CD4-positive, alpha-beta T cell treated with Interleukin-15 for 1 hour (primary cell): ENCODE measurements around the gene SCARF1.
A peak's percentile ranks its signal among the peaks of the same experiment; 100 is the strongest.

Experiments used
- DNase-seq: peaks from one replicate; pipeline ENCODE4 v3.0.0-alpha.2; 2020

Gene SCARF1

DNA sequence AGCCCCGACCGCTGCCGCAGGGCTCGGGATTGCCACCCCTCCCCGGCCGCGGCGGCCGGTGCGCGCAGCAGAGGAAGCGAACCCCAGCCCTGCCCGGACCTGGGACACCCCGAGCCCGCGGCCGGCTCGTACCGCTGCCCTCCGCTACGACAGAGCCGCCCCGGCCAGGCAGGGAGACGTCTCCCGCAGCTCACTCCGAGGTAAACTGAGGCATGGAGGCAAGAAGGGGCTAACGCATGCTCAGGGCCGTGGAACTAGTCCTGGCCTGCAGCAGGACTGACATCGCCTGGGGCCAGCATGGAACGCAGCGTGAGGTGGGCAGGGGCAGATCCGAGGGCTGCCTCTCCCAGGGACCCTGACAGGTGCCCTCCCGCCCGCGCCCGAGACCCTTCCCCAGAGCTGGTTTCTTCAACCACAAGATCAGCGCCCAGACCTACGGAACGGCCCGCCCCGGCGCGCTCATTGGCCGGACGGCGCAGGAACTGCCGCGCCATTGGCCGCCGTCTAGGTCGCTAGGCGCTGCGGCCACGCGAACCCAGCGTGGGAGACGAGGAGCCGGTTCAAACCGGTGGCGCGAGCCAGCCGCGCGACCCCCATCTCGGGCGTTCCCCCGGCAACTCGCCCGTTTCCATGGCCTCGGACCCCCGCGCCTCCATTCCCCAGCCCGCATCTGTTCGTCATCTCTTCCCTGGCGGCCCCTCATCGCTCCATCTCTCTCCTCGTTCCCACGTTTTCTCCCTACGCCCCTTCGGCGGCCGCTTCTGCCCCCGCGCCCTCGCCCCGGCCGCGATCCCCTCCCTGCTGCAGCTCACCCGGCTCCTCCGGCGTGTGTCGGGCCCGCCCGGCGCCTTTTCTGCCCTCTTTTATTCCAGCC lies 17.3 kb downstream of the SCARF1 start, which contains the start of gene SLC43A2:
Gene SLC43A2 (minus strand): TSS at position 853 of the 874 bp plus-strand sequence. CDS start 960 bp downstream, outside the sequence.
- DNase-seq, result peak; percentile 78

DNA sequence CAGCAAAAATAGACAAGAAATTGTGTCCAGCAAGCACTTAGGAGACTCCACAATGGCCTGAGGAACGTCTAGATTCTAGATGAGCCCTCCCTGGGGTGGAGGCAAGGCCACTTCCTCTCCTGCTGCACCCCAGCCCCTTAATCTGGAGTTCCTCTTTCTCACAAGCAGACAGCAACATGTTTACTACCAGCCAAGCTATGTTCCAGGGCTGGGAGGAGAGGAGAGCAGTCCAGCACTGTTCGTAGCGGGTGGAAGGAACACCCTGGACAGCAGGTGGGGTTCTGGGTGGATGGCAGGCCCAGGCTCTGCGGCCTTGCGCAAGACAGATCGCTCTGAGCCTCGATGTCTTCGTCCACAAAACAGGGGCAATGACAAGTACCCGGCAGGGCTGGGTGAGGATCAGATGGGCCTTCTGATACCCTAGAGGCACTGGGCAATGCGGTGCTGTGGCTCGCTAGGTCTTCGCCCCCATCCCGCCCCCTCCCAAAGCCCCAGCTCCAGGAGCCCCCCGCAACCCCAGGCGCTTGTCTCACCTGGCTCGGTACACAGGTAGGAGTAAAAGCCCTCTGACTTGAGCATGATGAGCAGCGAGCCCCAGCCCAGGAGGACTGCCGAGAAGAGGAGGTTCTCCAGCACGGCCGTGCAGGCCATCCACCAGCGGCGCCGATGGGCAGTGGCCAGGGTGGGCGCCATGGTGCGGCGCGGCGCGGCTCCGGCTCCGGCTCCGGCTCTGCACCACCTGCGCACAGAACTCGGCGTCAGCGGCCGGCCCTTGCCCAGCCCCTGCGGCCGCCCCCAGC lies 18.1 kb downstream of the SCARF1 start:
- DNase-seq, result peak; percentile 65

DNA sequence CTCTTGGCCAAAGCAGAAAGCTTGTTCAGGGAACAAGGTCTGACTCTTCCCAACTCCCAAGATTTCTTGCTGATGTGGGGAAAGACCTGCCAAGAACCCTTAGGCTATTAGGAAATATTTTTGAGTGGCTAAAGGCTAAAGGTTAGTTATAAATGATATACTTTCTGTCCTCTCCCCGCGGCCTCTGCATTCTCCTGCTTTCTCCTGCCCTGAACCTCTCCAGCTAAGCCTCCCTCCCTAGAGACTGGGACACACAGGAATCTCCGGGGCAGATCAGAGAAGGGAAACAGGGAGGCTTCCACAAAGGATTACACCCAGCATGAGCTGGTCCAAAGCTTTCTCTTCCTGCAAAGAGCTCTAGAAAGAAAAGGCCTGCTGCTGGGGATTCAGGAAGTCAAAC lies 19.2 kb downstream of the SCARF1 start:
- no peak for DNase-seq

DNA sequence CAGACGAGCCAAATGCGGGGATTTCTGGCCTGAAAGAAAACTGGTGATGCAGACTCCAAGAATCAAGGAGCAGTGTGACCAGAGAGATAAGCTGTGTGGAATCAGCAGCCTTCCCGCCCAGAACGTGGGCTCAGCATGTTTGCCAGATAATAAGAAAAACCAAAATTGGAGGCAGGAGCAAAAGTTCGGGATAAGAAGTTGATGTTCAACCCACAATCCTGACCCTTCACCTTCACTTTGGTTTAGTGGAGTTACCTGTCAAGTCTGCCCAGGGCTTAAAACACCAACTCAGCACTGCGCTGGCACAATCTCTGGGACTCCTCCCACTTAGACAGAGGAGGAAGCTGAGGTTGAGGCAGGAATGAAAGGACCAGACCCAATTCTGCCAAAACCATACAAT lies 20.0 kb downstream of the SCARF1 start:
- no peak for DNase-seq

DNA sequence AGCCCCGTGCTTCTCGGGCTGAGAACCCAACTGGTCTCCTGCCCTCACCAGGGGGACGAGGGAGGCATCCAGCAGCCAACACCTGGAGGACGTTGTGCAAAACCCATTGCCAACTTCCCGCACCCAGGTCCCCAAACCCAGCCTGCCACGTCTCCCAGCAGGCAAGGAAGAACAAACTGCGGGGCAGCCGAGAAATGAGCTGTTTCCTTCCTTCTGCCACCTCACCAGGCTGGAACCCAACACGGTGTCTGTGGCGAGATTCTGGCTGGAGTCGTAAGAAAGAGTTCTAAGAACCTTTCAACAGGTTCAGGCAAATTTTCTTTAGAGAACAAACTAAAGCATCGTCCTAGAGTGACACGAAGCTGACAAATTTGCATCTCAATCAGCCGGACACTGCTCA lies 20.5 kb downstream of the SCARF1 start:
- DNase-seq, result no peak

DNA sequence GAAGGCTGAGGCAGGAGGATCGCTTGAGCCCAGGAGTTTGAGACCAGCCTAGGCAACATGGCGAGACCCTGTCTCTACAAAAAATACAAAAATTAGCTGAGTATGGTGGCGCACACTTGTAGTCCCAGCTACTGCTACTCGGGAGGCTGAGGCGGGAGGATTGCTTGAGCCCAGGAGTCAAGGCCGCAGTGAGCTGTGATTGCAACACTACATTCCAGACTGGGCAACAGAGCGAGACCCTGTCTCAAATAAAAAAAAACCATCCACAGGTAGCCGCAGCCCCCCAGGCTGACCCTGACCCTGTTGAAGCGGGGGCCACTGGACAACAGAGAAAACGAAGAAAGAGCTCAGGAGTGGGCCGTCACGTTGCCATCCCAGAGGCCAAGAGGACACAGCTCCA lies 20.9 kb downstream of the SCARF1 start:
- DNase-seq, result no peak

DNA sequence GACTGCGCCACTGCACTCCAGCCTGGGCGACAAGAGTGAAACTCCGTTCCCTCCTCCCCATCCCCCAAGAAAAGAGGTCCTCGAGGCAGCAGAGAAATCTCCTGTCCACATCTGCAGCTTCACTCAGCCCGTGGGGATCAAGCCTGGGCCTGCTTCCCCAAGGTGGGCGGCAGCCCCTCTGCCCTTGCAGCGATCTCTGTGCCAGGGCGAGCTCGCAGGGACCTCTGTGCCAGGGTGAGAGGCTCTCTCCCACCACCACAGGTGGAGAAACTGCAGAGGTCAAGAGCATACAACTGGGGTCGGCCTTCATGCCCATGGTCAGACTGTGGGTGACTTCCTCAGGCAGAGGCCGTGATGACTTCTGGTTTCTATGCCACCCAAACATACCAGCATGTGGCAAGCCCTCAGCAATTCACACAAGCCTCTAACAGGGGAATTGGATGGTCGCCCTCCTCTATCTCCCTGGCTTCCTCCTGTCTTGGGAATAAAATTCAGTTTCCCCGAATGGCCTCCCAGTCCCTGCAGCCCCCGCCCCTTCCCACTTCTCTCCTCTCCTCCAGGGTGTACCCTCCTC lies 22.4 kb downstream of the SCARF1 start:
- no peak for DNase-seq

DNA sequence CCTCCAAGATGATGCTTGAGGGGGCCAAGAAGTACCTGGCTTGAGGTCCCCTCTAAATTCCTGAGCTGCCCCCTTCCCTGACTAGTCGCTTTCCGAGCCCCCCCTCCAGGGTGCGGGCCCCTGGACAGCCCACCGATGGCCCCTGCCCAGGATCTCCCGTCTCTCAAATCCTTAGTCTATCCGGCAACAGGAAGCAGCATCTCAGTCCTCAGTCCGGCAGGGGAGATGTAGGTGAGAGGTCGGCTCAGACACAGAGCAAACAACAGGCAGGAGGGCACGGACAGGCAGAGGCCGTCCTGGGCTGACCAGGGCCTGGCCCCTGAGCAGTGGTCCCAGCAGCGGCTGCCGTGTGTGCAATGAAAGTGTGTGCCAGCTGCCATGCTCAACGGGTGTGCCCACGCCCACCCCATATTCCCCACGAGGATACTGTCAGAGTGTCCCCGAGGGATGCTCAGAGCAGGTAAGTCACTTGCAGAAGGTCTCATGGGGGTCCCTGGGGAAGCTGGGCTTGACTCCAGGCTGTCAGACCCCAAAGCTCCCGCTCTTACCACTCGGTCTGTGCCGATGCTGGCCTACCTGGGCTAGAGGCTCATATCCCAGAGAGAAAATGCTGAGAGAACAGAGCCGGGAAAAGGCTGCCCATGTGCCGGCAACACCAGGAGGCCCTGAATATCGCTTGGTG lies 24.1 kb downstream of the SCARF1 start:
- no peak for DNase-seq

DNA sequence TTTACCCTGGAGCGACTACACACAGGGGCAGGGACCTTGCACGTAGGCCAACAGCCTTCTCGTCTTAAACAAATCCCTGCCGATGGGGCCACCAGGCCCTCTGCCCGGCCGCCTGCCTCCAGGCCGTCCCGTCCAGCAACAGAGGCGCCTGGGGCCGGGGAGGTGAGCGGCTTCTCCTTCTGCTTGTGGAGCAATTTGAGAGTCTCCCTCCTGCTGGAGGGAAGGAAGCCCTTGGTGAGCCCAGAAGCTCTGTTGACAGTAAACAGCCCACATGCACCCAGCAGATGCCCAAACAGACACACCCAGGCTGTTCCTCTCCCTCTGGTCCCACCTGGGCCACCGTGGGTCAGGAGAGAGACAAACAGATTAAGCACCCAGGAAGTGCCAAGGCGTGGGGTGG lies 25.0 kb downstream of the SCARF1 start:
- DNase-seq, result no peak

DNA sequence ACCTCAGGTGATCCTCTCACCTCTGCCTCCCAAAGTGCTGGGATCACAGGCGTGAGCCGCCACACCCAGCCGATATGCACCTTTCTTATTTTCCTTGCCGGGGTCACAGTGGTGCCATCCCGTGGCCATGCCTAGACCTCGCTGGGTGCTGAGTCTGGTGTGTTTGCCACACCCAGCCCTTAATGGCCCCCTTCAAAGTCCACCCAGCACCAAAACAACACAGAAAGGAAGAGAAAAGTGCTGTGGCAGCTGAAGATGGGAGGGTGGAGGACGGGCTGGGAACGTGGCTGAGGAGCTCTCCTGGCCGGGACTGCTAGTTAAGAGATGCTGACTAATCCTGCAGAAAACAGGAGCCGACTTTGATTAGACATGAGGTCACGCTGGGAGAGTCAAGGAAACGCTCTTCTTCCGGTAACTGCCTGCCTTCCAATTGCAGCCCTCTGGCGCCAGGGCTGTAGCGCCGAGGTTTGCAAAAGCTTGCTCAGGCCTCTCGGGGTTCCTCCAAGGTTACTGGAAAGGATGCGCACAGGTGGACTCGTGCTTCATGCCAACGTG lies 27.8 kb downstream of the SCARF1 start:
- no peak for DNase-seq

DNA sequence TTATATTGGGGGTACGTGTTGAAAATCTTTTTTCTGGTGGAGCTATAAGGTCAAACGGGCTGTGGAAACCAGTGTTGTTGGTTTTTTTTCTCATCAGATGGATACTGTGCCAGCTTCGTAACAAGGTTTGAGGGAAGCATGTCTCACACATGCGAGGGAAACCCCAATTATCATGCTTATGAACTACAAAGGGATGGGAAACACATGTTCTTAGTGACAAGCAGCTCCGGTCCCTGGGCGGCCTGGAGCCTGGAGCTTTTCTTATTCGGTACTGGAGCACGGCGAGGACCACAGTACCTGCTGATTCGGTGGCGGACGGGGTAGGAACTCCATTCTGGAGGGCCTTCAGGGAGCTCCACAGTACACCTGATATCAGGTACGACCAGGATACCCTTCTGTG lies 29.4 kb downstream of the SCARF1 start:
- DNase-seq, result no peak

DNA sequence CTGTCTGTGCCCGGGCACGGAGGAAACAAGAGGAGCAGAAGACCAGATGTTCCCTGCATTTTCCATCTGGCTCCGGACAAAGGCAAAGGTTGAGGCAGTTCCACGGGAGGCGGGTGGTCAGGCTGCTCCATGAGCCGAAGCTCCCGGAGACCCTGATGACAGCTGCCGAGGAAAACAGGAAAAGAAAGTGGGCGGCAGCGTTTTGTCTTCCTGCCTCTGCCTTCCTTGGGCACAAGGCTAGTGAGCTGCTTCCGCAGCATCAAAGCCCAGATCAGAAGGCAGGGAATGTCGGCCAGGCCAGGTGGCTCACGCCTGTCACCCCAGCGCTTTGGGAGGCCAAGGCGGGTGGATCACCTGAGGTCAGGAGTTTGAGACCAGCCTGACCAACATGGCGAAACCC lies 33.1 kb downstream of the SCARF1 start:
- no peak for DNase-seq

DNA sequence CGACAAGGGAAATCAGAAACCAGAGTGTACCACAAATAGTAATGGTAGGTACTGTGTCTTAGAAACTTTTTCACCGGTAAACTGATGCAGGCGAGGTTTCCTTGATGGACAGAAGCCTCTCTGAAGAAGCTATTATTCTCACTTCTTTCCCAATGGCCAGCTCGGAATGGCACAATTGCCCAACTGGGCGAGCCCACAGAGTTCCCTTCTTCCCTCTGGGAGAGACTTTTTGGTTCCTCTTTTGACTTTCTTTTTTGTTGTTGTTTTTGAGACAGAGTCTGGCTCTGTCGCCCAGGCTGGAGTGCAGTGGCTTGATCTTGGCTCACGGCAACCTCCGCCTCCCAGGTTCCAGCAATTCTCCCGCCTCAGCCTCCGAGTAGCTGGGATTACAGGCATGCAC lies 33.8 kb downstream of the SCARF1 start:
- DNase-seq, result no peak

DNA sequence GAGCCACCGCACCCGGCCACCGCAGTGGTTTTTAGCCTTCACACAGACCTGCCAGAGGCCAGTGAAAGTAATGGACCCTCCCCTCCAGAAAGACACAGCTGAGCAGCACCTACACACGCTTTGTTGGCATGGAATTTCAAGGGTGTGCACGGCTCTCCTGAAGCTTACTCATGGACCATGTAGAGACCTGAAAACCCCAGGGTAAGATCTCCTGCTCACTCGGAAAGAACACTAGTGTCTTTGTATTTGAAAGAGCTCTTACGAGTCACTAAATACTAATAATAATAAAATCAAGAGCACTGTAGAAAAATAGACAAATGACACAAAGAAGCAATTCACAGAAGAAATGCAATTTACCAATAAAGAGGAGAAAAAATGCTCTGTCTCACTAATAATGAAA lies 36.9 kb downstream of the SCARF1 start:
- DNase-seq, result no peak

DNA sequence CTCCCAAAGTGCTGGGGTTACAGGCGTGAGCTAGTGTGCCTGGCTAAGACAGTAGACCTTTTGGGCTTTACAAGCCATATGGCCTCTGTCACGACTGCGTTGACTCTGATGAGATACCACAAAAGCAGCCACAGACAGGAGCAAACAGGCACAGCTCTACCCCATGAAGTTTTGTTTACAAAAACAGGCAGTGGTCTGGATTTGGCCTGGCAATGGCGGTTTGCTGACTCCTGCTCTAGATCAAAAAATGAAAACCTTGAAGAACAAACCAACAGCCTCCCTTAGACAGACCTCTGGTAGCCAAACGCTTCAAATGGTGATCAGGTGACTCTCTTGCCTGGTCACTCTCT lies 37.6 kb downstream of the SCARF1 start:
- DNase-seq, result no peak

DNA sequence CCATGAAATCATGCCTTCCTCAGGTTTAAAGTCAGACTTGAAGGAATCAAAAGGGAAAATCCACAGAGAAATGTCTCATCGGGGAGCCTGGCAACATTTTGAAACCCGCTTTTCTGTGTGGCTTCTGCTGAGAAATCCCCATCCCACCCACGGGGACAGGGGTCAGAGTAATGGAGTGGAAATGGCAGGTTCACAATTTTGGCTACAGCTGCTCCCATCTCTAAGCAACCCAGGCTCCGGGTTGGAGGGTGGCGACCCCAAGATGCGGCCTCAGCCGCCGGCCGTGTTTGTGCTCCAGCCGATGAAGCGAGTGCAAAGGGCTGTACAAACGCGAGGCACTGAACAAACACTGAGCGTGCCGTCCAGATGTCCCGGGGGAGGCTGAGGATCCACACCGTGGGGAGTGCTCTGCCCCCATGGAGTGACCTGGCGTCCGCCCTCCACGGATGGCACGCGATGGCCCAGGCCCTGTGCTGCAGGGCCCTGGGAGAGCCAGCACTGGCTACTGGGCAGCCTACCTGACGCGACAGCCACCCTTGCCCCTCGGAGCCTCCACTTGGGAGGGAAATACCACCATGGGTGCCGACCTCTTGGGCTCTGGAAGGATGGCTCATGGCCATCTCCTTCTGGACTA lies 39.1 kb downstream of the SCARF1 start:
- DNase-seq, result no peak

DNA sequence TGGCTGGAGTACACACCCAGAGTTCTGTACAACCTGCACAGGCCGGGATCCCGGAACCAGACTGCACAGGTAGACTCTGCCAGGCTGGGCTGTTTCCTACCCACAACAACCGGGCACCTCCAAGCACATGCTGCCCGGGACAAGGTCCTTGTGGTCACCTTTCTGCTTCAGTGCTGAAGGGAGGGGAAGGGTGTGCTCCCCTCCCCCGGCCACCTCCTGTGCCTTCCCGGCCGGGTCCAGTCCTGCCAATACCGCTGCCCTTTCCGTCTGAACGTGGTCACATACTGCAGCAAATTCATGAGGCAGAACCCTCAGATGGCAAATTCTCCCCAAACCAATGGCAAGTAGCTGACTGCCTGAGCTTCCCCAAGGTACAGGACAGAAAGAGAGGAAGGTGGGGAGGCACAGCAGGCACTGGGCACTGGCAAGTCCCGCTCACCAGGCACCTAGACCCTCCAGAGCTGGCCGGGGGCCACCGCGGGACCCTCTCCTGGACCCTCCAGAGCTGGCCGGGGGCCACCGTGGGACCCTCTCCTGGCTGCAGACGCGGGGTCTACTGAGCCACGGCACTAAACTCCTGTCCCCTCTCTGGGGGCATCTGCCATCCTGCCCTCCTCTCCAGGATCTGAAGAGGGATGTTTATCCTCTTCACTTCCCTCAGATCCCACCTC lies 39.7 kb downstream of the SCARF1 start:
- no peak for DNase-seq

DNA sequence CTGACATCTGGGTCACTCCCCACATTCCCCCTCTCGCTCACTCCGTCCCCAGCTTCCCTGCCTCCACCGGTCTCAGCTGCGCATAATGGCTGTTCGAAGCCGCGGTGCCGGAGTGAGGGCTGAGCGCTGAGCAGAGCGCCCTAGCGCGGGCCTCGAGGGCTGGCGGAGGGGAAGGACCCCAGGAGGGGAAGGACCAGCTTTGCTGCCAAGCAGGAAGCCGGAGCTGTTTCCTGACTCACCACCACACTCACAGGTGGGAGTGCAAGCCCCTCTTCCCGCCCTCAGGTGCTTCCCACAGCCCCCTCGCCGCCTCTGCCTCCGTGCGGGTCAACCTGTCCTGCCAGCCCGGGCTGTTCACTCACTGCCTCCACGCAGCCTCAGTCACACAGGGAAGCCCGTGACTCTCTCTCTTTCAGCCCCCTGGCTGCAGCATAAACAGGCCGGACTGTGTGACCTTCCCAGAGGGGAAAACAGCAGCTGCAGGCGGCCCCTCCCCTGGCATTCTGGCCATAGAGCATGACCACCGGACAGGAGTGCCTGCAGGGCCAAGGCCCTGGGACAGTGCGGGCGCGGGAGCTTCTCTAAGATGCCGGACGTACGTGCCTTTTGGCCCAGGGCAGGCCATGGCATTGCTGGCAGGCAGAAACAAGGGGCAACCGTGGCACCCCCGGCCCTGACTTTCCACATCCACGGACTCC lies 40.6 kb downstream of the SCARF1 start:
- no peak for DNase-seq

DNA sequence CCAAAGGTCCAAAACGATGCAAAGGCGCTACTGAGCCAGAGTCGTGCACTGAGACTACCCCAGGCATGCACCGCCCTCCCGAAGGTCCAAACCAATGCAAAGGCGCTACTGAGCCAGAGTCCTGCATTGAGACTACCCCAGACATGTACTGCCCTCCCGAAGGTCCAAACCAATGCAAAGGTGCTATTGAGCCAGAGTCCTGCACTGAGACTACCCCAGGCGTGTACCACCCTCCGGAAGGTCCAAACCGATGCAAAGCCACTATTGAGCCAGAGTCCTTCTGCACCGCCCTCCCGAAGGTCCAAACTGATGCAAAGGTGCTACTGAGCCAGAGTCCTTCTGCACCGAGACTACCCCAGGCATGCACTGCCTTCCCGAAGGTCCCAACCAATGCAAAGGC lies 44.0 kb downstream of the SCARF1 start:
- no peak for DNase-seq

DNA sequence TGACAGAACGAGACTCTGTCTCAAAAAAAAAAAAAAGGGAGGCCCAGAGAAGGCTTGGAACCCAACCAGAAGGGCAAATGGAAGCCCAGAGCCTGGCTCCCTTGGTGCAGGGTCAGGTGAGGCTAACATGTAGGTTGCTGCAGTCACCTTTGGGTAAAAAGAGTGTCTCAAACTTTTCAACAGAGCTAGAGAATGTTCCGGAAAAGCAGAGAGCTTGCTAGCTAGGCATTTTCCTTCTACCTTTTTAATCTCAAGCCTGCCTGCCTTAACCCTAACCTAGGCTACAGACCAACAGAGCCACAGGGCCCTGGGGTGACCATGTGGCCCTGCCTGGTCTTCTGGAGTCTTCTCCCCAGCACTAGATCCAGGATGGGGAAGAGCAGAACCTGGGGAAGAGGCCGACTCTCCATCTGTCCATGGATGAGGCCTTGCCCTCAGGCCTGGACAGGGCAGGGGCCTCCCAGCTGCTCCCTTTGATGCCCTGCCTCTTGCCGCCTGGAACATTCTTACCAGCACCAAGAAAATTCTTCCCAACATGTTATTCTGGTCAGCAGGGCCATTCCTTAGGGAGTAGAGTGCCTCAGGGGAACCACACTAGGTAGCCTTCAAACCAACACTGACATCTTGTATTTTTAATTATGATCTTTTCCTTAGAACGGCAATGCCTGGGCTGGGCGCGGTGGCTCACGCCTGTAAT lies 47.0 kb downstream of the SCARF1 start:
- DNase-seq, result no peak
